HPDE6-E6E7 (cell line): ENCODE results near the gene LAMA3.
A peak's percentile ranks its signal among the peaks of the same experiment; 100 is the strongest.

Source experiments
- DNase-seq: peaks from one replicate; pipeline ENCODE4 v3.0.0; 2011; ENCODE audit warnings: missing footprints; ENCODE audit errors: extremely low spot score

The LAMA3 gene

GRCh38 chr18:23935804-23936203 is 246.6 kb downstream of the LAMA3 start:
- no peak for DNase-seq

DNA sequence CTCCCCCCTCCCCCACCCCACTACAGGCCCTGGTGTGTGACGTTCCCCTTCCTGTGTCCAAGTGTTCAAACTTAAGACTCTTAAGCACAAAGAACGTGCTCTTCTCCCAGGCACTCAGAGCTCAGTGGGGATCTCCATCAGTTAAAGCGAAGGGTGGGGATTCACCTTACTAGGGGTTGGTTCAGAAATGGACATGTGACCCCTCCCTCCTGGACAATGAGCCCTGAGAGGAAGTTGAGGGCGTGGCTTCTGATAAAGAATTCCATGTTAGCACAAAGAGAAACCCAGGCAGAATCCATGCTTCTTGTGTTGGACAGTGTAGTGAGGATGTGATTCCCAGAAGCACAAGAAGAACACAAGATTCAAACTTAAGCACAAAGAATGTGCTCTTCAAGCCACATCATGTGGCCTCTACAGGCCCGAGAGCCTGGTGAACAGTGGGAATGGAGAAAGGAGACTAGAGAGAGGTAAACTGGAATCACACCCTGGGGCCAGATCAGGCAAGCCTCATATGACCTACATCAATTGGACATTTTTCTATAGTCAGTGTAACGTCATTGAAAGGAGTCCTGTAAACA is 247.2 kb downstream of the LAMA3 start:
- no peak for DNase-seq

- no peak for DNase-seq
These were observed 248.9 kb downstream of the LAMA3 start for GRCh38 chr18:23938043-23938756.

- DNase-seq: no peak
These were observed 249.7 kb downstream of the LAMA3 start for GRCh38 chr18:23938901-23939341.

- no peak for DNase-seq
These were observed 250.1 kb downstream of the LAMA3 start for GRCh38 chr18:23939366-23939765.

DNA sequence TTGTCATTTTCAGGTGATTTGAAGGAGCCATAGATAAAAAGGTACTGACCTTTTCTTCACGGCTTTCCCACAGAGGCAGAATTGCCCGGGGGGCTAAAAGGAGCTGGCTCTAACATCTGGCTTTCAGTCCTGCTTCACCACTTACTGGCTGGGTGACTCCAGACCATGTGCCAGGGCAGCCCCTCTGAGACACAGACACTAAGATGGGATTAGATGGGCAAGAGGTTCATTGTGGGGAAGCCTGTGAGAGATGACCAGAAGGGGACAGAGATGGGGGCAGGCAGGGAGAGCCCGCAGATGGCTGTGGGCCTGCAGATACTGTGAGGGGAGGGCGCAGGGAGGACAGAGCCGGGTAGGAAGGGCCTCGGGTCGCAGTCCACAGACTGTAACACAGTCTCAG is 250.6 kb downstream of the LAMA3 start:
- DNase-seq: no peak

DNA sequence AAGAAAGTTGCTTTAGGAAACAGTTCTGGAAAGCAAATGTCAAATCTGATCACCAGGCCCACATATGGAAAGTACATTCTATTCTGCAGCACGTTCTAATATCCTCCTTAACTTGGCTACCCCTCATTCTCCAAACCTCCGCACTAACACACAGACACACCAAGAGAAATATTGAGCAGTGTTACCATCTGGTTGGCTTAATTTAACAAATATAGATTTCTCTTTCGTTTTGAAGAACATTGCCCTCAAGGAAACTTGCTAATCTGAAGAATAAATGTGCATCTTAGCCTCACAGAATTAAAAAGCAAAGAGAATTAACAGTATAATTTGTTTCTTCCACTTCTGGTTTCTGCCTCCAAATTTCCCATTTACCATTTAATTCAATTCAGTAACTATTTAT is 252.5 kb downstream of the LAMA3 start:
- no peak for DNase-seq

DNA sequence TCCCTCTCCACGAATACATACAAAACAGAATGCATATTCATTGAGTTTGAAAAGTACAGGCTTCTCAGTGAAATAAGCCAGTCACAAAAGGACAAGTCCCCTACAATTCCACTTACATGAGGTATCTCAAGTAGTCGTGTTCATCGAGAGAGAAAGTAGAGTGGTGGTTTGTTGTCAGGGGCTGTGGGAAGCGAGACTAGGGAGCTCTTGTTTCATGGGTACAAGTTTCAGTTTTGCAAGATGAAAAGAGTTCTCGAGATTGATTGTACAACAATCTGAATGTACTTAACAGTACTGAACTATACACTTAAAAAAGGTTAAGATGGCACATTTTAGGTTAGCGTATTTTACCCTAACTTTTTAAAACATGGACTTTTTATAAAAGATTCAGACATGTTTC is 253.9 kb downstream of the LAMA3 start:
- DNase-seq: no peak

- DNase-seq: no peak
These were observed 254.8 kb downstream of the LAMA3 start for GRCh38 chr18:23943903-23944624.

DNA sequence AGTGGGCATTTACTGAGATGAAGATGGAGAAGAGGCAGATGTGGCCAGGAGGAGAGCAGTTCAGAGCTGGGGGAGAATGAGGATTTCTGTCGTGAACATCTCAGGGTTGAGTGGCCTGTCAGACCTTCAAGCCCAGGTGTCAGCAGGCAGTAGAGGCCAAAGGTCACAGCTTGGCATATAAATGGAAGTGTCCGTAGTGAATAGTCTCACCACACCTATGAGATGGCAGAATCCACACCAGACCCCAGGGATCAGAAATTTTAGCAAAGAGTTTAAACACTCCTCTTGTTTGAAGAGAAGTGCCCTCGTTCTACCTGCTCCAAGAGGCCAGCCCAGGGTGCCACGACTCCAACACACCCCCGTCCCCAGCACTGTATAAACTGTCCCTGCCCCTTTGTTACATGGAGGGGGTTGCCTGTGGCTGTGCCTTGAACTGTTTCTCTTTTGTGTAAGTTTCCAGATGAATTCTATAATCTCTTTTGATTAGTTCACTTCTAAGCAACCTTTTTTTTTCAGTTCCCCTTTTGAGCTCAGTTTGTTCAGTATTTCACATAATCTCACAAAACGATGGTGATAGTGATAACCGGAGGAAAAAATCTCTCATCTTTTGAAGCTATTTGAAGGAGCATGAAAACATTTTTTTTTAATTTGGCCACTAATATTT is 256.3 kb downstream of the LAMA3 start:
- DNase-seq: no peak

- DNase-seq: no peak
These were observed 260.6 kb downstream of the LAMA3 start for GRCh38 chr18:23949863-23950262.

GRCh38 chr18:23950644-23951043 is 261.4 kb downstream of the LAMA3 start:
- no peak for DNase-seq

GRCh38 chr18:23951206-23951605 is 262.0 kb downstream of the LAMA3 start:
- DNase-seq: no peak

GRCh38 chr18:23953984-23954383 is 264.7 kb downstream of the LAMA3 start:
- DNase-seq: no peak

- no peak for DNase-seq
These were observed 267.2 kb downstream of the LAMA3 start for GRCh38 chr18:23956483-23956882.

- DNase-seq: no peak
These were observed 268.8 kb downstream of the LAMA3 start for GRCh38 chr18:23958036-23958435.

DNA sequence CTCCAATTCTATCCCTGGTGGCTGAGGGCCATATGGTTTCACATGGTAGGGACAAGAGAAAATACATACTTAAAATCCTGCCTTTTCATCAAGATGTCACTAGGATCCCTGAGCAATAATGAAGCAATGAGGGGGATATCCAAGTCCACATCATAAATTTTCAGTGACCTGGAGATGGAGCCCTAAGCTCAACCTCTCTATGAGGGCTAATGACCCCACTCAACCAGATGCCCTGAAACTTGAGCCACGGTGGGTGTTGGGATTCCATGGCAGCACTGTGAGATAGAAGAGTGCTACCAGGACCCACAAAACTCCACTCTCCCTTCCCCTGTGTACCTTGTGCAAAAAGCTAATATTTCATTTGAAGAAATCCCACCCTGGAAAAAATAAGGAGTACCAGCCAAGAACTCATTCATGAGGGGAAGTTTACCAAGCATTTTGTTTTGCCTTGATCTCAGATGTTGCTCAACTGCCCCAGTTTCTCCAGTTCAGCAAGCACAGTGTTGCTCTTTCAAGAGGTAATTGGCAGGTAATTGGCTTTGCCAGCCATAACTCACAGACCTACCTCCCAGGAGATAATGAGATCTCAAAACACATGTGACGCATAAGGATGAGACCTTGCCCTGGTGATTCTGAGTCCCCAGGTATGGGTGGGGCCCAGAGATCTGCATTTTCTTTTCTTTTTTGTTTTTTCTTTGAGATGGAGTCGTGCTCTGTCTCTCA is 274.4 kb downstream of the LAMA3 start:
- no peak for DNase-seq

GRCh38 chr18:23964282-23965238 is 275.3 kb downstream of the LAMA3 start:
- peak; percentile 69 for DNase-seq

DNA sequence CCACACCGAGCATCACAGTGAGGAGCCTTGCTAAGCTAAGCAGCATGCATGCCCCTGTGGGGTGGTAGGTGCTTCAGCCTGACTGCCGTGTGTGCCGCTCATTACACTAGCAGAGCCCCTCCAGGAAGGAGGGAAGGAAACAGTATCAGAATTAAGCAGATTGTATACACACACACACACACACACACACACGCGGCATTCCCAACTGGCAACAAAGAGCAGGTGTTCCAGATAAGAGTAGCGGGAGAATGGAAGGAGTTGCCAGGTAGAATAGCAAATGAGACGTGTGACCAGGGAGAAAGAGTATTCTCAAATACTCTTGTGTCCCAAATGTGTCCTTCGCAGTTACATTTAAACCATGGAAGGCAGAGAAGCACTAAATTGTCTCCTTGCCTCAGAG is 277.7 kb downstream of the LAMA3 start:
- DNase-seq: no peak

GRCh38 chr18:23967321-23968089 is 278.3 kb downstream of the LAMA3 start:
- no peak for DNase-seq
